Measurements from ENCODE around the gene GGTLC1. TPM values are rescaled to one million over a fixed set of nuclear protein-coding genes. Genes with fewer than 3 reads are reported as not detected.
"Not testable (repeated sequence)": the region's sequence is repeated elsewhere in the genome, so short reads cannot be mapped to it uniquely, and the experiment has no call there.

Gene GGTLC1
- total RNA-seq, 4 donors from 2014 or later, result not detected

- H3K27me3 ChIP-seq; DNase-seq; H3K36me3 ChIP-seq; H3K4me3 ChIP-seq; intact Hi-C loops (cut with DNase I; ENCODE audit: low total_unique reads); H3K9me3 ChIP-seq; ATAC-seq; H3K4me1 ChIP-seq; H3K27ac ChIP-seq: not testable (repeated sequence)
- in situ Hi-C loops (cut with MboI; ENCODE audit: low sequenced_read_pairs in 4 of 4), result loop anchor here (10.0 to 25.0 kb wide), 2 partner anchors 319 to 556 kb away; partner anchors contain the start of gene CSTL1 (in 3 of the 4)
Measured at GRCh38 chr20:23993440-23993839, 4.9 kb upstream of the GGTLC1 start.

- intact Hi-C loops (cut with DNase I; ENCODE audit: low total_unique reads); H3K4me3 ChIP-seq; H3K27ac ChIP-seq; H3K4me1 ChIP-seq; H3K36me3 ChIP-seq; DNase-seq; ATAC-seq; H3K9me3 ChIP-seq; H3K27me3 ChIP-seq: not testable (repeated sequence)
- in situ Hi-C loops (cut with MboI; ENCODE audit: low sequenced_read_pairs in 4 of 4), result loop anchor here (10.0 to 25.0 kb wide), 2 partner anchors 315 to 553 kb away; partner anchors contain the start of gene CSTL1 (in 3 of the 4)
Measured at GRCh38 chr20:23990296-23990695, 1.7 kb upstream of the GGTLC1 start.

GRCh38 chr20:23988966-23989365 is 387 bp upstream of the GGTLC1 start:
- ATAC-seq; DNase-seq; H3K4me1 ChIP-seq; H3K27me3 ChIP-seq; intact Hi-C loops (cut with DNase I; ENCODE audit: low total_unique reads); H3K36me3 ChIP-seq; H3K4me3 ChIP-seq; H3K27ac ChIP-seq; H3K9me3 ChIP-seq: not testable (repeated sequence)
- in situ Hi-C loops (cut with MboI; ENCODE audit: low sequenced_read_pairs in 4 of 4), result loop anchor here in 3 of 4 donors (25.0 kb wide), 1 partner anchor 552 kb away; the partner anchor contains the start of gene CSTL1 (in 3 of the 3)

GRCh38 chr20:23986716-23987115 is 1.9 kb downstream of the GGTLC1 start:
- H3K27me3 ChIP-seq; H3K36me3 ChIP-seq; H3K9me3 ChIP-seq; H3K4me3 ChIP-seq; intact Hi-C loops (cut with DNase I; ENCODE audit: low total_unique reads); ATAC-seq; H3K27ac ChIP-seq; DNase-seq; H3K4me1 ChIP-seq: not testable (repeated sequence)
- in situ Hi-C loops (cut with MboI; ENCODE audit: low sequenced_read_pairs in 4 of 4), result loop anchor here in 3 of 4 donors (25.0 kb wide), 1 partner anchor 549 kb away; the partner anchor contains the start of gene CSTL1 (in 3 of the 3)

- H3K36me3 ChIP-seq; DNase-seq; H3K27ac ChIP-seq; H3K4me3 ChIP-seq; H3K4me1 ChIP-seq; H3K27me3 ChIP-seq; H3K9me3 ChIP-seq; ATAC-seq; intact Hi-C loops (cut with DNase I; ENCODE audit: low total_unique reads): not testable (repeated sequence)
- in situ Hi-C loops (cut with MboI; ENCODE audit: low sequenced_read_pairs in 4 of 4), result loop anchor here in 3 of 4 donors (25.0 kb wide), 1 partner anchor 549 kb away; the partner anchor contains the start of gene CSTL1 (in 3 of the 3)
Measured at GRCh38 chr20:23986310-23986709, 2.3 kb downstream of the GGTLC1 start.

GRCh38 chr20:23985790-23986225 is 2.8 kb downstream of the GGTLC1 start:
- H3K4me3 ChIP-seq, ATAC-seq, H3K9me3 ChIP-seq, H3K36me3 ChIP-seq, H3K27me3 ChIP-seq, H3K4me1 ChIP-seq, DNase-seq, H3K27ac ChIP-seq: not testable (repeated sequence)
- intact Hi-C loops (cut with DNase I; ENCODE audit: low total_unique reads) (loop anchor here (2.0 kb wide), 1 partner anchor 317 kb away; no protein-coding TSS in a partner anchor), in situ Hi-C loops (cut with MboI; ENCODE audit: low sequenced_read_pairs in 4 of 4) (loop anchor here in 3 of 4 donors (25.0 kb wide), 1 partner anchor 549 kb away; the partner anchor contains the start of gene CSTL1 (in 3 of the 3))

GRCh38 chr20:23985066-23985789 is 3.4 kb downstream of the GGTLC1 start:
- not testable (repeated sequence) for H3K4me1 ChIP-seq, H3K27me3 ChIP-seq, H3K36me3 ChIP-seq, DNase-seq, H3K27ac ChIP-seq, H3K4me3 ChIP-seq, H3K9me3 ChIP-seq, ATAC-seq
- intact Hi-C loops (cut with DNase I; ENCODE audit: low total_unique reads), result loop anchor here (2.0 kb wide), 1 partner anchor 316 kb away; no protein-coding TSS in a partner anchor
- in situ Hi-C loops (cut with MboI; ENCODE audit: low sequenced_read_pairs in 4 of 4), result loop anchor here in 3 of 4 donors (25.0 kb wide), 1 partner anchor 548 kb away; the partner anchor contains the start of gene CSTL1 (in 3 of the 3)

GRCh38 chr20:23984476-23985023 is 4.0 kb downstream of the GGTLC1 start:
- not testable (repeated sequence) for H3K27me3 ChIP-seq, DNase-seq, H3K27ac ChIP-seq, H3K36me3 ChIP-seq, H3K4me1 ChIP-seq, H3K9me3 ChIP-seq, ATAC-seq, H3K4me3 ChIP-seq
- peak in 1 of 5 experiments; percentile 55 for TF ChIP-seq CTCF (IDR thresholded peaks at IDR 0.05 in 4 of 5, conservative IDR thresholded peaks at IDR 0.05 in 1 of 5)
- intact Hi-C loops (cut with DNase I; ENCODE audit: low total_unique reads) (loop anchor here (2.0 kb wide), 1 partner anchor 316 kb away; no protein-coding TSS in a partner anchor), in situ Hi-C loops (cut with MboI; ENCODE audit: low sequenced_read_pairs in 4 of 4) (loop anchor here in 3 of 4 donors (25.0 kb wide), 1 partner anchor 547 kb away; the partner anchor contains the start of gene CSTL1 (in 3 of the 3))

GRCh38 chr20:23982112-23983018 is 6.2 kb downstream of the GGTLC1 start:
- H3K36me3 ChIP-seq; H3K27me3 ChIP-seq; H3K4me3 ChIP-seq; H3K4me1 ChIP-seq; DNase-seq; intact Hi-C loops (cut with DNase I; ENCODE audit: low total_unique reads); H3K27ac ChIP-seq; ATAC-seq; H3K9me3 ChIP-seq: not testable (repeated sequence)
- in situ Hi-C loops (cut with MboI; ENCODE audit: low sequenced_read_pairs in 4 of 4), result loop anchor here in 3 of 4 donors (25.0 kb wide), 1 partner anchor 545 kb away; the partner anchor contains the start of gene CSTL1 (in 3 of the 3)

All from gastrocnemius medialis (tissue), 4 donors.